K562 (cell line): ENCODE measurements around the gene C2orf42.

ENCODE experiments used
- BRD4 ChIP-seq: fragments of 200-600 bp; sonication (generic); IDR thresholded peaks from 2 replicates; pipeline ENCODE4 v1.6.1; 2017; ENCODE audit warnings: inconsistent platforms
- CTCF ChIP-seq, 3 experiments: IDR thresholded peaks in 2 of 3; conservative IDR thresholded peaks in 1 of 3; 2 replicates each; pipeline ENCODE4 v1.5.1; 2011 to 2012; ENCODE audit warnings: low read length in 3 of 3, mild to moderate bottlenecking in 3 of 3, control low read depth in 2 of 3, improper control_type of control experiment in 1 of 3, inconsistent platforms in 1 of 3, low read depth in 1 of 3, mixed read lengths in 1 of 3, moderate library complexity in 1 of 3; ENCODE audit not compliant: insufficient read depth in 2 of 3
- MEIS2 ChIP-seq: fragments of 450-650 bp; IDR thresholded peaks from 2 replicates; pipeline ENCODE4 v1.6.1; 2014; ENCODE audit warnings: mild to moderate bottlenecking; ENCODE audit not compliant: partially characterized antibody
- NCOA2 ChIP-seq, 2 experiments: fragments of 450-650 bp; IDR thresholded peaks; 2 replicates each; pipeline ENCODE4 v1.6.1; 2018; ENCODE audit warnings: mild to moderate bottlenecking in 2 of 2, moderate library complexity in 1 of 2; ENCODE audit not compliant: partially characterized antibody in 2 of 2
- NR3C1 ChIP-seq: sonication (generic); formaldehyde crosslinking; IDR thresholded peaks from 2 replicates; pipeline ENCODE4 v1.8.1; 2022; ENCODE audit warnings: missing genetic modification reagents
- ZFX ChIP-seq: sonication (generic); formaldehyde crosslinking; IDR thresholded peaks from 2 replicates; pipeline ENCODE4 v1.8.0; 2022; ENCODE audit warnings: mild to moderate bottlenecking, missing genetic modification reagents, moderate library complexity
- ZNF518B ChIP-seq: fragments of 250-450 bp; sonication (Bioruptor Pico); IDR thresholded peaks from 2 replicates; pipeline ENCODE4 v1.5.0; 2021; ENCODE audit warnings: mild to moderate bottlenecking, moderate library complexity
- TF ChIP-seq, protein P1 (sequence below), 2 experiments: fragments of 450-650 bp in 1 of 2; IDR thresholded peaks; 2 replicates each; pipeline ENCODE4 v1.6.1; 2011 to 2017; ENCODE audit warnings: low read depth in 2 of 2, antibody characterized with exemption in 1 of 2, borderline replicate concordance in 1 of 2, low read length in 1 of 2, mild to moderate bottlenecking in 1 of 2, mixed read lengths in 1 of 2; ENCODE audit not compliant: control insufficient read depth in 1 of 2
- TF ChIP-seq, protein P2 (sequence below): sonication (generic); formaldehyde crosslinking; IDR thresholded peaks from 2 replicates; pipeline ENCODE4 v1.8.0; 2022; ENCODE audit warnings: missing genetic modification reagents, mild to moderate bottlenecking, moderate library complexity, borderline replicate concordance
- TF ChIP-seq, protein P3 (sequence below): sonication (generic); formaldehyde crosslinking; IDR thresholded peaks from 2 replicates; pipeline ENCODE4 v1.8.0; 2023; ENCODE audit warnings: missing genetic modification reagents, mild to moderate bottlenecking, borderline replicate concordance

DNA sequence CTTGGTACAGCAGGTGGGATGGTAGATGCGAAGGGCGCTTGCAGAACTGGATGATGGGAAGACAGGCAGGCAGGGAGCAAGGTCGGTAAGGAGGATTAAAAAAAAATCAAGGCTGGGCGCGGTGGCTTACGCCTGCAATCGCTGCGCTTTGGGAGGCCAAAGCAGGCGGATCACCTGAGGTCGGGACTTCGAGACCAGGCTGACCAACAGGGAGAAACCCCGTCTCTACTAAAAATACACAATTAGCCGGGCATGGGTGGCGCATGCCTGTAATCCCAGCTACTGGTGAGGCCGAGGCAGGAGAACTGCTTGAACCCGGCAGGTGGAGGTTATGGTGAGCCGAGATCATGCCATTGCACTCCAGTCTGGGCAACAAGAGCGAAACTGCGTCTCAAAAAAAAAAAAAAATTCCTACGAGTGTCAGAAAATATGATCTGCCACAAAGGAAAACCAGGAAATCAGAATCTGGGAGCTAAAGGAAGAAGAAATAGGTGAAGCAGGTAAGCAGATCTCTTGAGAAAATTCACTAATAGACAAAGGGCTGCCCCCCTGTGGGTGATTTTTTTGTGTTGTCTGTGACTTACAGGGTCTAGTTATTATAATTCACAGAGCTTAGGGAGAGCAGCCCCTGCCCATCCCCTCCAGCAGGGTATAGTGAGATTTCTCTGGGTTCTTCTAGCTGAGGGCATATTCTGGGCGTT is 46.2 kb downstream of the C2orf42 start:
- TF ChIP-seq CTCF (IDR thresholded peaks at IDR 0.05 in 2 of 3, conservative IDR thresholded peaks at IDR 0.05 in 1 of 3; ENCODE audit: insufficient read depth in 2 of 3, low read depth in 1 of 3, low read length in 3 of 3) (no peak), NCOA2 (IDR thresholded peaks at IDR 0.05; ENCODE audit: partially characterized antibody in 2 of 2) (no peak), ZFX (CRISPR knock-in tag) (no peak), MEIS2 (no peak), NR3C1 (CRISPR knock-in tag) (no peak), BRD4 (no peak), ZNF518B (CRISPR knock-in tag) (no peak)
- TF ChIP-seq, protein P1, sequence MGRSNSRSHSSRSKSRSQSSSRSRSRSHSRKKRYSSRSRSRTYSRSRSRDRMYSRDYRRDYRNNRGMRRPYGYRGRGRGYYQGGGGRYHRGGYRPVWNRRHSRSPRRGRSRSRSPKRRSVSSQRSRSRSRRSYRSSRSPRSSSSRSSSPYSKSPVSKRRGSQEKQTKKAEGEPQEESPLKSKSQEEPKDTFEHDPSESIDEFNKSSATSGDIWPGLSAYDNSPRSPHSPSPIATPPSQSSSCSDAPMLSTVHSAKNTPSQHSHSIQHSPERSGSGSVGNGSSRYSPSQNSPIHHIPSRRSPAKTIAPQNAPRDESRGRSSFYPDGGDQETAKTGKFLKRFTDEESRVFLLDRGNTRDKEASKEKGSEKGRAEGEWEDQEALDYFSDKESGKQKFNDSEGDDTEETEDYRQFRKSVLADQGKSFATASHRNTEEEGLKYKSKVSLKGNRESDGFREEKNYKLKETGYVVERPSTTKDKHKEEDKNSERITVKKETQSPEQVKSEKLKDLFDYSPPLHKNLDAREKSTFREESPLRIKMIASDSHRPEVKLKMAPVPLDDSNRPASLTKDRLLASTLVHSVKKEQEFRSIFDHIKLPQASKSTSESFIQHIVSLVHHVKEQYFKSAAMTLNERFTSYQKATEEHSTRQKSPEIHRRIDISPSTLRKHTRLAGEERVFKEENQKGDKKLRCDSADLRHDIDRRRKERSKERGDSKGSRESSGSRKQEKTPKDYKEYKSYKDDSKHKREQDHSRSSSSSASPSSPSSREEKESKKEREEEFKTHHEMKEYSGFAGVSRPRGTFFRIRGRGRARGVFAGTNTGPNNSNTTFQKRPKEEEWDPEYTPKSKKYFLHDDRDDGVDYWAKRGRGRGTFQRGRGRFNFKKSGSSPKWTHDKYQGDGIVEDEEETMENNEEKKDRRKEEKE (IDR thresholded peaks at IDR 0.05; ENCODE audit: borderline replicate concordance in 1 of 2, control insufficient read depth in 1 of 2, low read depth in 2 of 2, low read length in 1 of 2), result no peak
- TF ChIP-seq, protein P2, sequence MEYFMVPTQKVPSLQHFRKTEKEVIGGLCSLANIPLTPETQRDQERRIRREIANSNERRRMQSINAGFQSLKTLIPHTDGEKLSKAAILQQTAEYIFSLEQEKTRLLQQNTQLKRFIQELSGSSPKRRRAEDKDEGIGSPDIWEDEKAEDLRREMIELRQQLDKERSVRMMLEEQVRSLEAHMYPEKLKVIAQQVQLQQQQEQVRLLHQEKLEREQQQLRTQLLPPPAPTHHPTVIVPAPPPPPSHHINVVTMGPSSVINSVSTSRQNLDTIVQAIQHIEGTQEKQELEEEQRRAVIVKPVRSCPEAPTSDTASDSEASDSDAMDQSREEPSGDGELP (CRISPR knock-in tag), result no peak
- TF ChIP-seq, protein P3, sequence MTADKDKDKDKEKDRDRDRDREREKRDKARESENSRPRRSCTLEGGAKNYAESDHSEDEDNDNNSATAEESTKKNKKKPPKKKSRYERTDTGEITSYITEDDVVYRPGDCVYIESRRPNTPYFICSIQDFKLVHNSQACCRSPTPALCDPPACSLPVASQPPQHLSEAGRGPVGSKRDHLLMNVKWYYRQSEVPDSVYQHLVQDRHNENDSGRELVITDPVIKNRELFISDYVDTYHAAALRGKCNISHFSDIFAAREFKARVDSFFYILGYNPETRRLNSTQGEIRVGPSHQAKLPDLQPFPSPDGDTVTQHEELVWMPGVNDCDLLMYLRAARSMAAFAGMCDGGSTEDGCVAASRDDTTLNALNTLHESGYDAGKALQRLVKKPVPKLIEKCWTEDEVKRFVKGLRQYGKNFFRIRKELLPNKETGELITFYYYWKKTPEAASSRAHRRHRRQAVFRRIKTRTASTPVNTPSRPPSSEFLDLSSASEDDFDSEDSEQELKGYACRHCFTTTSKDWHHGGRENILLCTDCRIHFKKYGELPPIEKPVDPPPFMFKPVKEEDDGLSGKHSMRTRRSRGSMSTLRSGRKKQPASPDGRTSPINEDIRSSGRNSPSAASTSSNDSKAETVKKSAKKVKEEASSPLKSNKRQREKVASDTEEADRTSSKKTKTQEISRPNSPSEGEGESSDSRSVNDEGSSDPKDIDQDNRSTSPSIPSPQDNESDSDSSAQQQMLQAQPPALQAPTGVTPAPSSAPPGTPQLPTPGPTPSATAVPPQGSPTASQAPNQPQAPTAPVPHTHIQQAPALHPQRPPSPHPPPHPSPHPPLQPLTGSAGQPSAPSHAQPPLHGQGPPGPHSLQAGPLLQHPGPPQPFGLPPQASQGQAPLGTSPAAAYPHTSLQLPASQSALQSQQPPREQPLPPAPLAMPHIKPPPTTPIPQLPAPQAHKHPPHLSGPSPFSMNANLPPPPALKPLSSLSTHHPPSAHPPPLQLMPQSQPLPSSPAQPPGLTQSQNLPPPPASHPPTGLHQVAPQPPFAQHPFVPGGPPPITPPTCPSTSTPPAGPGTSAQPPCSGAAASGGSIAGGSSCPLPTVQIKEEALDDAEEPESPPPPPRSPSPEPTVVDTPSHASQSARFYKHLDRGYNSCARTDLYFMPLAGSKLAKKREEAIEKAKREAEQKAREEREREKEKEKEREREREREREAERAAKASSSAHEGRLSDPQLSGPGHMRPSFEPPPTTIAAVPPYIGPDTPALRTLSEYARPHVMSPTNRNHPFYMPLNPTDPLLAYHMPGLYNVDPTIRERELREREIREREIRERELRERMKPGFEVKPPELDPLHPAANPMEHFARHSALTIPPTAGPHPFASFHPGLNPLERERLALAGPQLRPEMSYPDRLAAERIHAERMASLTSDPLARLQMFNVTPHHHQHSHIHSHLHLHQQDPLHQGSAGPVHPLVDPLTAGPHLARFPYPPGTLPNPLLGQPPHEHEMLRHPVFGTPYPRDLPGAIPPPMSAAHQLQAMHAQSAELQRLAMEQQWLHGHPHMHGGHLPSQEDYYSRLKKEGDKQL (CRISPR knock-in tag), result no peak
